Ishikawa (cell line): ENCODE results near the gene TMEM272.

Experiments used
- CEBPB ChIP-seq: IDR thresholded peaks from 2 replicates; pipeline ENCODE4 v1.6.1; 2012
- CREB1 ChIP-seq: IDR thresholded peaks from 2 replicates; pipeline ENCODE4 v1.6.1; 2012; ENCODE audit warnings: low read depth
- EGR1 ChIP-seq: IDR thresholded peaks from 2 replicates; pipeline ENCODE4 v1.6.1; 2012
- EP300 ChIP-seq: IDR thresholded peaks from 2 replicates; pipeline ENCODE4 v1.6.1; 2012; ENCODE audit warnings: borderline replicate concordance
- FOXM1 ChIP-seq: IDR thresholded peaks from 2 replicates; pipeline ENCODE4 v1.6.1; 2012; ENCODE audit warnings: low read depth, borderline replicate concordance
- NFIC ChIP-seq: IDR thresholded peaks from 2 replicates; pipeline ENCODE4 v1.6.1; 2012
- RAD21 ChIP-seq: IDR thresholded peaks from 2 replicates; pipeline ENCODE4 v1.6.1; 2012; ENCODE audit warnings: low read depth
- TAF1 ChIP-seq: IDR thresholded peaks from 2 replicates; pipeline ENCODE4 v1.6.1; 2012; ENCODE audit warnings: low read depth, mild to moderate bottlenecking
- TCF12 ChIP-seq: IDR thresholded peaks from 2 replicates; pipeline ENCODE4 v1.6.1; 2012; ENCODE audit warnings: low read depth
- TEAD4 ChIP-seq: IDR thresholded peaks from 2 replicates; pipeline ENCODE4 v1.6.1; 2012
- YY1 ChIP-seq: IDR thresholded peaks from 2 replicates; pipeline ENCODE4 v1.6.1; 2012; ENCODE audit warnings: low read depth
- ZBTB7A ChIP-seq: IDR thresholded peaks from 2 replicates; pipeline ENCODE4 v1.6.1; 2012; ENCODE audit warnings: low read depth
- TF ChIP-seq, protein P1 (sequence below): IDR thresholded peaks from 2 replicates; pipeline ENCODE4 v1.6.1; 2012
- TF ChIP-seq, protein P2 (sequence below): IDR thresholded peaks from 2 replicates; pipeline ENCODE4 v1.6.1; 2012
- TF ChIP-seq, protein P3 (sequence below): IDR thresholded peaks from 2 replicates; pipeline ENCODE4 v1.6.1; 2012; ENCODE audit warnings: low read depth, mild to moderate bottlenecking

The TMEM272 gene, protein sequence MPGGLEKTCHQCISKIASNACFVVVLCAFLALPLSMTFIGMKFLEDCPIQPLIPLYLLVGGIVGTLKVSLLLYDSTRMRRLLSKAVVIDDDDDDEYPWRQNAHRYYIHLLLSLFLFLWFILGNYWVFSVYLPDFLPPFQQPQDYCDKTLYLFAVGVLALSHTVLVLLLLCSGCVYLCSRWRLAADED

DNA sequence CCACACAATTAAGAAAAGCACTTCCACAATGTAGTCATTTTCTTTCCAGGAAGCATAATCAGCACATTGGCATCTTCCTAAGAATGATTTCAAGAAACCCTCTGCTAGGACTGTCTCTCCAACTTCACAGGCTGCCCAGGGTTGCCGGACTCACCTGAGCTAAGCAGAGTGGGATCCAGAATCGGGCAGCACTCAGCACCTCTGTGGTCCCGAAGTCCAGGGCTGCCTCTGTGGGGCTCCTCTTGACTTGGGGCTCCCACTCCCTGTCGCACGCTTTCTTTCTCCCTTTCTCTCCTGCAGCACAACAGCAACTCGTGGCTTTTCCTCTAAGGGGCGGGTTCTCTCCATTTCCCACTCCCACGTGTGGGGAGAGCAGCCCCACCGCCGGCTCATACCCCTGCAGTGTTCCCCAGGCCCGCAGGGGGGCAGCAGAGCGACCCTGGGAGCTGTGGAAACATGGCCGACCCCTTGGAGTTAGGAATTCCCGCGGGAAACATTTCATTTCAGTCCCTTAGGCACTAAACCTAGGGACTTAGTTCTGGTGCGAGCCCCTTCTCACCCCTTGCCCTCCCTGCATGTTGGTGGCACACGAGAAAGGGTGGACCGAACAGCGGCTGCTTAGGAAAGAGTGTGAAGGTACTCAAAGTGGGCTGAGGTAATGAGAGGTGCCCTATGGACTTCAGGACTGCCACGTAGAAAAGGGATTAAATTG is at the start of gene TMEM272:
Gene TMEM272, minus strand, starts transcription at position 316 of the 712 bp plus-strand sequence. CDS start 6,647 bp downstream, outside the sequence.
- TF ChIP-seq NFIC (no peak), EP300 (no peak), RAD21 (peak; percentile 39), YY1 (peak; percentile 82)

DNA sequence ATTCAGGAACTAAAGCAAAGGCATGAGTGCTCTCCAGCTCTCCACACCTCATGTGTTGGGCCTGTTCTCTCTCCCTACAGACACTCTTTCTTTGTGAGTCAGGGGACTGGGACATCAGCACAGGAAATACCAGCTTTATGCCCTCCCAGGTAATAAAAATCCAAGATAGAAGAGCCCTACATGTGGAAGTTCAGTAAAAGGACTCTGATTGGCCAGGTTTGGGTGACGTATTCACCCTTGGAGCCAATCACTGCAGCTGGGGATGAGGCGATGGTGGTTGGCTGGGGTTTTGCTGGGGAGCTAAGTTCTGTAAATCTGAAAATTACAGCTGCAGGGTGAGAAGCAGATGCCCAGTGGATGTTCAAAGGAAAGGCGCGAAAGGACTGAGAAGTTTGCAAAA is 49.3 kb upstream of the TMEM272 start:
- TF ChIP-seq TAF1 (no peak), YY1 (no peak), EP300 (no peak), EGR1 (no peak)

DNA sequence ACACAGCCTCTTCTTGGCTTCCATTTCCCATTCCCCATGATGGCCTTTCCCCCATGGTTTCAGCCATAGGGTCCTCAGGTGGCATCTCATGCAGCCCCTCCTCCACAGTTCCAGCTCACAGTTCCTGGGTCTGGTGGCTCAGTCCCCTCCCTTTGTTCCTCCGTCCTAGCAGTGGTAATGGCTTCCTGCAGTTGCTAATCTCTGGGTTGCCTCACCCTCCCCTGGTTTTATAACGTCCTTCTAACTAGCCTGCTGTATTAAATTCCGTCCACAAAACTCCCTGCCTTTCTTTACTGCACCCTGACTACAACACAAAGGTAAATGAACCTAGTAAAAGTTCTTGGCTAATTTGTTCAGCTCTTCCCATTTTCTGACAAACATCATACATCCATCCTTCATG is 47.7 kb upstream of the TMEM272 start:
- TF ChIP-seq, protein P1, sequence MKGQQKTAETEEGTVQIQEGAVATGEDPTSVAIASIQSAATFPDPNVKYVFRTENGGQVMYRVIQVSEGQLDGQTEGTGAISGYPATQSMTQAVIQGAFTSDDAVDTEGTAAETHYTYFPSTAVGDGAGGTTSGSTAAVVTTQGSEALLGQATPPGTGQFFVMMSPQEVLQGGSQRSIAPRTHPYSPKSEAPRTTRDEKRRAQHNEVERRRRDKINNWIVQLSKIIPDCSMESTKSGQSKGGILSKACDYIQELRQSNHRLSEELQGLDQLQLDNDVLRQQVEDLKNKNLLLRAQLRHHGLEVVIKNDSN = no peak
- no peak for TF ChIP-seq EGR1
- TF ChIP-seq, protein P2, sequence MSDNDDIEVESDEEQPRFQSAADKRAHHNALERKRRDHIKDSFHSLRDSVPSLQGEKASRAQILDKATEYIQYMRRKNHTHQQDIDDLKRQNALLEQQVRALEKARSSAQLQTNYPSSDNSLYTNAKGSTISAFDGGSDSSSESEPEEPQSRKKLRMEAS = no peak
- no peak for TF ChIP-seq CEBPB
- TF ChIP-seq EP300 = no peak
- TF ChIP-seq CREB1 = no peak
- no peak for TF ChIP-seq YY1
- TF ChIP-seq, protein P3, sequence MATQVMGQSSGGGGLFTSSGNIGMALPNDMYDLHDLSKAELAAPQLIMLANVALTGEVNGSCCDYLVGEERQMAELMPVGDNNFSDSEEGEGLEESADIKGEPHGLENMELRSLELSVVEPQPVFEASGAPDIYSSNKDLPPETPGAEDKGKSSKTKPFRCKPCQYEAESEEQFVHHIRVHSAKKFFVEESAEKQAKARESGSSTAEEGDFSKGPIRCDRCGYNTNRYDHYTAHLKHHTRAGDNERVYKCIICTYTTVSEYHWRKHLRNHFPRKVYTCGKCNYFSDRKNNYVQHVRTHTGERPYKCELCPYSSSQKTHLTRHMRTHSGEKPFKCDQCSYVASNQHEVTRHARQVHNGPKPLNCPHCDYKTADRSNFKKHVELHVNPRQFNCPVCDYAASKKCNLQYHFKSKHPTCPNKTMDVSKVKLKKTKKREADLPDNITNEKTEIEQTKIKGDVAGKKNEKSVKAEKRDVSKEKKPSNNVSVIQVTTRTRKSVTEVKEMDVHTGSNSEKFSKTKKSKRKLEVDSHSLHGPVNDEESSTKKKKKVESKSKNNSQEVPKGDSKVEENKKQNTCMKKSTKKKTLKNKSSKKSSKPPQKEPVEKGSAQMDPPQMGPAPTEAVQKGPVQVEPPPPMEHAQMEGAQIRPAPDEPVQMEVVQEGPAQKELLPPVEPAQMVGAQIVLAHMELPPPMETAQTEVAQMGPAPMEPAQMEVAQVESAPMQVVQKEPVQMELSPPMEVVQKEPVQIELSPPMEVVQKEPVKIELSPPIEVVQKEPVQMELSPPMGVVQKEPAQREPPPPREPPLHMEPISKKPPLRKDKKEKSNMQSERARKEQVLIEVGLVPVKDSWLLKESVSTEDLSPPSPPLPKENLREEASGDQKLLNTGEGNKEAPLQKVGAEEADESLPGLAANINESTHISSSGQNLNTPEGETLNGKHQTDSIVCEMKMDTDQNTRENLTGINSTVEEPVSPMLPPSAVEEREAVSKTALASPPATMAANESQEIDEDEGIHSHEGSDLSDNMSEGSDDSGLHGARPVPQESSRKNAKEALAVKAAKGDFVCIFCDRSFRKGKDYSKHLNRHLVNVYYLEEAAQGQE = no peak
- TF ChIP-seq ZBTB7A = no peak
- no peak for TF ChIP-seq TAF1
- TF ChIP-seq NFIC = no peak
- TF ChIP-seq FOXM1 = no peak
- no peak for TF ChIP-seq TCF12

DNA sequence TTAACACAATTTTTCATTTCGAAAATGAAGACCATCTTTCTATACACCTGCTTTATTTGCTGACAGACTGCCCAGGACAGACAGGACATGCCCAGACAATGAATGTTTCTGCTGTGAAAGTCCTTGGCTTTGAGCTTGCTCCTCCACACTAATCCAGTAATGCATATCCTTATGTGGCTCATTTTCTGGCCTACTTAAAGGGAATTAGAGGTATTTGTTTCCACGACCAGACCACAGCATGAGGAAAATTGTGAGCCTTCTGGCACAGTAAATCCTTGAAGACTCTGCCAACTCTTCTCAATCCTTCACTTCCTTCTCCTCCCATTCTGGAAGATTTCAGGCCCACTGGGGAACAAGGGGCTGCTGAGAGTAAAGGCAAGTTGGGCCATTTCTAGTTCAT is 42.5 kb upstream of the TMEM272 start:
- TF ChIP-seq, protein P2 = no peak
- TF ChIP-seq CREB1 = no peak
- no peak for TF ChIP-seq TEAD4
- no peak for TF ChIP-seq CEBPB
- TF ChIP-seq ZBTB7A = no peak
- TF ChIP-seq, protein P1 = no peak
- TF ChIP-seq EP300 = no peak
- TF ChIP-seq NFIC = no peak
- TF ChIP-seq, protein P3 = no peak
- TF ChIP-seq TAF1 = no peak
- no peak for TF ChIP-seq TCF12
- TF ChIP-seq YY1 = no peak
- TF ChIP-seq FOXM1 = no peak
- no peak for TF ChIP-seq EGR1
- no peak for TF ChIP-seq RAD21

DNA sequence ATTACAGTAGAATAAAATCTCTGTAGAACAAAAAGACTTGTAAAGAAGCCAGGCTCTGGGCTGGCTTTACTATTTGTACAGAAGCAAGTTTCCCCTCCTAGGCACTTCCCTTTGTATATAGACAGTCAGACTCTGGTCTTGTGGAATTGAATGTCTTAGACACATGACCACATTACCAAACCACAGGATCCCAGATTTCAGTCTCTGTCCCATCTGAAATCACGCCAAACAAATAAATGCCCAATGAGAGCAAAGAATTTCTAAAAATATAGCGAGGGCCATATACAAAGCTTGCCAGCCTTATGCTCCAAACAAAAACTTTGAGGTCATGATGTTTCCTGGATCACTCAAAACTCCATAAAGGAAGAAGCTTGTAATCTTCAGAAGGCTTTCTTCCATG is 40.7 kb upstream of the TMEM272 start:
- no peak for TF ChIP-seq TAF1
- no peak for TF ChIP-seq TCF12
- TF ChIP-seq EP300 = no peak
- TF ChIP-seq, protein P2 = no peak
- TF ChIP-seq CREB1 = no peak
- TF ChIP-seq, protein P1 = no peak

DNA sequence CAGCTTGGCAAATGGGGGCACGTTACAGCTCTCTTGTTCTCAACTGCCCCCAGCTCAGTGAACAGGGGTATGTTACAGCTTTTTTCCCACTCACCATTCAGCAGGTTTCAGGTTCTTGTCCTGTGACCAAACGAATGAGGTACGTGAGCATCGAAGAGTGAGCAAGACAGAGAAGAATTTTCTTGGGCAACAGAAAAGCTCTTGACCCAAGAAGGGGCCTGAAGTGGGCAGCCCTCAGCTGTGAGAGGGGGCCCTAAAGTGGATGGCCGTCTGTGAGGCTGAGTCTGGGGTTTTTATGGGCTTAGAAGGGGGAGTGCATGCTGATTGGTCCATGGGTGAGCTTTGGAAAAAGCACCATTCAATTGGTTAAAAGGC is 38.2 kb upstream of the TMEM272 start:
- TF ChIP-seq, protein P1 = no peak
- no peak for TF ChIP-seq TCF12
- TF ChIP-seq CEBPB = no peak
- no peak for TF ChIP-seq YY1
- no peak for TF ChIP-seq ZBTB7A
- no peak for TF ChIP-seq EP300
- TF ChIP-seq TAF1 = no peak
- TF ChIP-seq, protein P3 = no peak
- TF ChIP-seq, protein P2 = no peak
- no peak for TF ChIP-seq EGR1
- no peak for TF ChIP-seq NFIC
- no peak for TF ChIP-seq FOXM1
- TF ChIP-seq RAD21 = no peak
- no peak for TF ChIP-seq TEAD4
